GM21515 (cell line): ENCODE results near the gene TMBIM1.
"Not testable (repeated sequence)": the region's sequence is repeated elsewhere in the genome, so short reads cannot be mapped to it uniquely, and the experiment has no call there.

Experiments used
- ATAC-seq: cut with Tn5 transposase; IDR thresholded peaks from one replicate; pipeline ENCODE4 v1.9.1; 2021; ENCODE audit not compliant: unreplicated experiment

TMBIM1 gene

GRCh38 chr2:218319813-218320365, 27.6 kb upstream of the TMBIM1 start:
- no peak for ATAC-seq

GRCh38 chr2:218318241-218318640, 25.9 kb upstream of the TMBIM1 start:
- ATAC-seq: no peak

GRCh38 chr2:218317835-218318234, 25.5 kb upstream of the TMBIM1 start:
- ATAC-seq: no peak

GRCh38 chr2:218317303-218317630, 25.0 kb upstream of the TMBIM1 start:
- ATAC-seq: no peak

- ATAC-seq: no peak
Observed at GRCh38 chr2:218315397-218315796, 23.1 kb upstream of the TMBIM1 start.

GRCh38 chr2:218314764-218315163, 22.5 kb upstream of the TMBIM1 start:
- not testable (repeated sequence) for ATAC-seq

- ATAC-seq: no peak
Observed at GRCh38 chr2:218313356-218313755, 21.1 kb upstream of the TMBIM1 start.

- no peak for ATAC-seq
Observed at GRCh38 chr2:218312267-218312756, 20.0 kb upstream of the TMBIM1 start.

- not testable (repeated sequence) for ATAC-seq
Observed at GRCh38 chr2:218311541-218312266, 19.4 kb upstream of the TMBIM1 start.

GRCh38 chr2:218310853-218311540, 18.7 kb upstream of the TMBIM1 start:
- no peak for ATAC-seq

- no peak for ATAC-seq
Observed at GRCh38 chr2:218307415-218308090, 15.2 kb upstream of the TMBIM1 start.

- ATAC-seq: no peak
Observed at GRCh38 chr2:218306184-218306920, 14.0 kb upstream of the TMBIM1 start.

- ATAC-seq: no peak
Observed at GRCh38 chr2:218305383-218305782, 13.1 kb upstream of the TMBIM1 start.

- ATAC-seq: peak; percentile 84
Observed at GRCh38 chr2:218301176-218301819, 9.0 kb upstream of the TMBIM1 start.

- no peak for ATAC-seq
Observed at GRCh38 chr2:218300141-218300540, 7.8 kb upstream of the TMBIM1 start.

- ATAC-seq: no peak
Observed at GRCh38 chr2:218298314-218298875, 6.1 kb upstream of the TMBIM1 start.

GRCh38 chr2:218296847-218297246, 4.5 kb upstream of the TMBIM1 start:
- no peak for ATAC-seq

GRCh38 chr2:218296200-218296599, 3.9 kb upstream of the TMBIM1 start:
- ATAC-seq: no peak

- no peak for ATAC-seq
Observed at GRCh38 chr2:218295029-218295428, 2.7 kb upstream of the TMBIM1 start.

GRCh38 chr2:218294430-218295022, 2.2 kb upstream of the TMBIM1 start:
- no peak for ATAC-seq
